ENCODE results near the gene ATRNL1.
"Not testable (repeated sequence)": the region's sequence is repeated elsewhere in the genome, so short reads cannot be mapped to it uniquely, and the experiment has no call there.

DNA sequence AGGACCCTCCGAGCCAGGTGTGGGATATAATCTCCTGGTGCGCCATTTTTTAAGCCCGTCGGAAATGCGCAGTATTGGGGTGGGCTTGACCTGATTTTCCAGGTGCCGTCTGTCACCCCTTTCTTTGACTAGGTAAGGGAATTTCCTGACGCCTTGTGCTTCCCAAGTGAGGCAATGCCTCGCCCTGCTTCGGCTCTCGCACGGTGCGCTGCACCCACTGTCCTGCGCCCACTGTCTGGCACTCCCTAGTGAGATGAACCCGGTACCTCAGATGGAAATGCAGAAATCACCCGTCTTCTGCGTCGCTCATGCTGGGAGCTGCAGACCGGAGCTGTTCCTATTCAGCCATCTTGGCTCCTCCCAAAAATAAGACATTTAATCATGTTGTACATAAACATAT is 443.2 kb downstream of the ATRNL1 start:
- not testable (repeated sequence) for TF ChIP-seq POLR2AphosphoS5 (IDR thresholded peaks at IDR 0.05)
- TF ChIP-seq, protein P1, sequence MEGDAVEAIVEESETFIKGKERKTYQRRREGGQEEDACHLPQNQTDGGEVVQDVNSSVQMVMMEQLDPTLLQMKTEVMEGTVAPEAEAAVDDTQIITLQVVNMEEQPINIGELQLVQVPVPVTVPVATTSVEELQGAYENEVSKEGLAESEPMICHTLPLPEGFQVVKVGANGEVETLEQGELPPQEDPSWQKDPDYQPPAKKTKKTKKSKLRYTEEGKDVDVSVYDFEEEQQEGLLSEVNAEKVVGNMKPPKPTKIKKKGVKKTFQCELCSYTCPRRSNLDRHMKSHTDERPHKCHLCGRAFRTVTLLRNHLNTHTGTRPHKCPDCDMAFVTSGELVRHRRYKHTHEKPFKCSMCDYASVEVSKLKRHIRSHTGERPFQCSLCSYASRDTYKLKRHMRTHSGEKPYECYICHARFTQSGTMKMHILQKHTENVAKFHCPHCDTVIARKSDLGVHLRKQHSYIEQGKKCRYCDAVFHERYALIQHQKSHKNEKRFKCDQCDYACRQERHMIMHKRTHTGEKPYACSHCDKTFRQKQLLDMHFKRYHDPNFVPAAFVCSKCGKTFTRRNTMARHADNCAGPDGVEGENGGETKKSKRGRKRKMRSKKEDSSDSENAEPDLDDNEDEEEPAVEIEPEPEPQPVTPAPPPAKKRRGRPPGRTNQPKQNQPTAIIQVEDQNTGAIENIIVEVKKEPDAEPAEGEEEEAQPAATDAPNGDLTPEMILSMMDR (IDR thresholded peaks at IDR 0.05): not testable (repeated sequence)

Data from suprapubic skin (tissue), 3 donors.